Measurements from ENCODE around the gene HOXB9. TPM values are rescaled to one million over a fixed set of nuclear protein-coding genes. Genes with fewer than 3 reads are reported as not detected.
A peak's percentile ranks its signal among the peaks of the same experiment; 100 is the strongest.

The HOXB9 gene
- total and polyA plus RNA-seq, 10 of the 15 experiments (the other 5 are each of a cell fraction or from before 2014, with no cell fraction given), result 0.01 to 0.49 (median 0.09) TPM; not detected in 5

DNA sequence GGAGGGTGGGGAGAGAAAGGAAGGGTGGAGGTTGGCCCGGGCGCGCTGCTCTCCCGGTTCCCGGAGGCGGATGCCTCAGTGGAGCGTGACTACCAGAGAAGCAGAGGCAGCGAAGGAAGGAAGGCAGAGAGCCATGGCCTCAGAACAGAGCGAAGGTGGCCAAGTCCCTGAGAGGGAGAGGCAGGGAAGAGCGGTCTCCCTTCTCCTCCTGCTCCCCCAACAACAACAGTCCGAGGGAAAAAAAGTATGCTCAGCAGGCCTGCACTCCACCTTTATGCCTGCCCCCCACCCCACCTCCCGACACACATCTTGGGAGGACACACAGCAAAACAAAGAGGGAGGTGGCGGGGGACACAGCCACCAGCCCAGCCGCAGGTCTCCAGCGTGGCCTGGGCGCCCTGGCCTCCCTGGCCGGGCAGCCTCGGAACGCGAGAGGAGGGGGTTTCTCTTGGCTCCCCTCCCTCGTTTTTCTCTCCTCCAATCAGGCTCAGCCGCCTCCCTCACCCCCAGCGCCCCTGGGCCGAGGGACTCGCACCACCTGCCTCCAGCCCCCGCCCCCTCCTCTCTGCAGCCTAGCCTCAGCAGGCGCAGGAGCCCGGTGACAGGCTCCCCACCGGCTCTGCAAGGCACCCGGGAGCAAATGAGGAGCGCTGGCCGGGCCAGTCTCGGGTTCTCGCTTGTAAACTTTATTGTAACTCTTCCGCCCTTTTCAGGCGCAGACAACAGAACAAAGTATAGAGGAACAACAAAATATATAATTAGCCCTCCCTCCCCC is 14.3 kb downstream of the HOXB9 start:
- 7% methylated on average over 35 of the region's 36 CpGs for WGBS (ENCODE audit: insufficient coverage, insufficient replicate concordance, low lambda C conversion rate, missing lambda C conversion rate)
- TF ChIP-seq, protein P1, sequence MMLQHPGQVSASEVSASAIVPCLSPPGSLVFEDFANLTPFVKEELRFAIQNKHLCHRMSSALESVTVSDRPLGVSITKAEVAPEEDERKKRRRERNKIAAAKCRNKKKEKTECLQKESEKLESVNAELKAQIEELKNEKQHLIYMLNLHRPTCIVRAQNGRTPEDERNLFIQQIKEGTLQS (IDR thresholded peaks at IDR 0.05; ENCODE audit: borderline replicate concordance, extremely low read depth, low read depth, low read length), result no peak
- TF ChIP-seq, protein P2, sequence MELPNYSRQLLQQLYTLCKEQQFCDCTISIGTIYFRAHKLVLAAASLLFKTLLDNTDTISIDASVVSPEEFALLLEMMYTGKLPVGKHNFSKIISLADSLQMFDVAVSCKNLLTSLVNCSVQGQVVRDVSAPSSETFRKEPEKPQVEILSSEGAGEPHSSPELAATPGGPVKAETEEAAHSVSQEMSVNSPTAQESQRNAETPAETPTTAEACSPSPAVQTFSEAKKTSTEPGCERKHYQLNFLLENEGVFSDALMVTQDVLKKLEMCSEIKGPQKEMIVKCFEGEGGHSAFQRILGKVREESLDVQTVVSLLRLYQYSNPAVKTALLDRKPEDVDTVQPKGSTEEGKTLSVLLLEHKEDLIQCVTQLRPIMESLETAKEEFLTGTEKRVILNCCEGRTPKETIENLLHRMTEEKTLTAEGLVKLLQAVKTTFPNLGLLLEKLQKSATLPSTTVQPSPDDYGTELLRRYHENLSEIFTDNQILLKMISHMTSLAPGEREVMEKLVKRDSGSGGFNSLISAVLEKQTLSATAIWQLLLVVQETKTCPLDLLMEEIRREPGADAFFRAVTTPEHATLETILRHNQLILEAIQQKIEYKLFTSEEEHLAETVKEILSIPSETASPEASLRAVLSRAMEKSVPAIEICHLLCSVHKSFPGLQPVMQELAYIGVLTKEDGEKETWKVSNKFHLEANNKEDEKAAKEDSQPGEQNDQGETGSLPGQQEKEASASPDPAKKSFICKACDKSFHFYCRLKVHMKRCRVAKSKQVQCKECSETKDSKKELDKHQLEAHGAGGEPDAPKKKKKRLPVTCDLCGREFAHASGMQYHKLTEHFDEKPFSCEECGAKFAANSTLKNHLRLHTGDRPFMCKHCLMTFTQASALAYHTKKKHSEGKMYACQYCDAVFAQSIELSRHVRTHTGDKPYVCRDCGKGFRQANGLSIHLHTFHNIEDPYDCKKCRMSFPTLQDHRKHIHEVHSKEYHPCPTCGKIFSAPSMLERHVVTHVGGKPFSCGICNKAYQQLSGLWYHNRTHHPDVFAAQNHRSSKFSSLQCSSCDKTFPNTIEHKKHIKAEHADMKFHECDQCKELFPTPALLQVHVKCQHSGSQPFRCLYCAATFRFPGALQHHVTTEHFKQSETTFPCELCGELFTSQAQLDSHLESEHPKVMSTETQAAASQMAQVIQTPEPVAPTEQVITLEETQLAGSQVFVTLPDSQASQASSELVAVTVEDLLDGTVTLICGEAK (IDR thresholded peaks at IDR 0.05; ENCODE audit: borderline replicate concordance), result 0 out of 2 replicates have a peak, but pooled peaks have one; percentile 49
- Histone ChIP-seq H3K4me1 (ENCODE audit: control insufficient read depth, insufficient read depth, low read length) (peaks cover 11% of the 10 kb centered on the region), H3K27ac (ENCODE audit: control insufficient read depth, insufficient read depth) (no peak overlapping the region), H4K20me1 (ENCODE audit: control insufficient read depth, insufficient read depth) (no peaks in the 10 kb centered on the region), H3K4me2 (ENCODE audit: control insufficient read depth, insufficient read depth) (peak overlapping the region; percentile 91), H3K9ac (ENCODE audit: control insufficient read depth, insufficient read depth, low read length) (no peak overlapping the region; the same call in 1 of the 2 replicates), H3K36me3 (ENCODE audit: control insufficient read depth in 2 of 2, insufficient read depth in 2 of 2, low read length in 1 of 2) (no peaks in the 10 kb centered on the region; a peak in 1 of 4 replicates), H3K4me3 (peak overlapping the region; percentile 86; the same call in 1 of the 2 replicates), H3K27me3 (replicated peaks in 1 of 2; ENCODE audit: control insufficient read depth in 2 of 2, insufficient read depth in 2 of 2, low read length in 1 of 2) (peaks cover 14 to 20% of the 10 kb centered on the region in 2 experiments; a peak in 3 of 4 replicates), H2AFZ (ENCODE audit: control insufficient read depth, low read depth, low read length) (peak overlapping the region; percentile 50), H3K9me3 (replicated peaks; ENCODE audit: control insufficient read depth, insufficient read depth, low read length) (no peaks in the 10 kb centered on the region), H3K79me2 (ENCODE audit: control insufficient read depth, insufficient read depth, low read length) (no peaks in the 10 kb centered on the region)
- intact Hi-C loops (cut with micrococcal nuclease; ENCODE audit: unreplicated experiment), result no loop called here
- ChIA-PET SMC1A (ENCODE audit: uncharacterized antibody, unreplicated experiment) (interaction anchor here (0.5 kb wide), 1 partner anchor 587 kb away, joined by 3 read pairs; no protein-coding TSS in a partner anchor), CTCF (no interaction called here), POLR2A (no interaction called here), RAD21 (ENCODE audit: unreplicated experiment) (interaction anchor here (1.4 kb wide), 1 partner anchor 10 kb away, joined by 8 read pairs; no protein-coding TSS in a partner anchor)
- in situ Hi-C loops (cut with MboI), result no loop called here
- peak; percentile 12 for ATAC-seq
- DNase-seq (ENCODE audit: low read depth, low spot score), result no peak
- BruUV-seq (replicated peaks), result no TSS peak
- FAIRE-seq, result no peak
